Spleen (tissue), 7 donors: ENCODE results near the gene DGKH.

ENCODE experiments used
- CTCF ChIP-seq, 11 experiments: fragments of 200-600 bp in 7 of 11; fragments of 450-650 bp in 4 of 11; sonication (generic) in 4 of 11; IDR thresholded peaks in 8 of 11; conservative IDR thresholded peaks in 3 of 11; 1 replicate in 7 of 11; 2 replicates in 4 of 11; pipeline versions ENCODE4 v1.4.0 to v1.8.0; 2016 to 2021; ENCODE audit warnings: antibody characterized with exemption in 11 of 11, inconsistent platforms in 4 of 11, mild to moderate bottlenecking in 1 of 11
- POLR2A ChIP-seq, 3 donors: fragments of 450-650 bp; IDR thresholded peaks; one replicate each; pipeline ENCODE4 v1.5.1; 2017; ENCODE audit warnings: antibody characterized with exemption in 3 of 3, mild to moderate bottlenecking in 1 of 3
- donor health status: DM: no; HTN: no; CAD: no; lungs with moderate emphysema.
- donor health status: DM: no; HTN: no; CAD: no.
- donor health status: DM: no; HTN: no; CAD: no.

GRCh38 chr13:42255886-42256285 lies 207.4 kb downstream of the DGKH start:
- no peak for TF ChIP-seq CTCF (IDR thresholded peaks at IDR 0.05 in 8 of 11, conservative IDR thresholded peaks at IDR 0.05 in 3 of 11)
- TF ChIP-seq POLR2A (IDR thresholded peaks at IDR 0.05): no peak
